IMR-90 (cell line): ENCODE measurements around the gene FXYD1. TPM values are rescaled to one million over a fixed set of nuclear protein-coding genes. Genes with fewer than 3 reads are reported as not detected.

Source experiments
- ATAC-seq: fragments of 200-7000 bp; cut with Tn5 transposase; 2 replicates; pipeline ENCODE4 v1.9.1; 2020; ENCODE audit warnings: low read depth, mild to moderate bottlenecking, moderate library complexity
- BruUV-seq: library from RNA; stranded (reverse); fragments of 400-500 nt; replicated peaks from 2 replicates; lab custom pipeline; 2021; lab: Mats Ljungman, UMichigan
- CTCF ChIA-PET: fragments of 300-600 bp; formaldehyde crosslinking; extraction: SDS; loops from one replicate; lab custom pipeline; 2021; ENCODE audit warnings: antibody characterized with exemption; lab: Yijun Ruan, JAX
- POLR2A ChIA-PET: fragments of 300-600 bp; sonication (Branson Sonifier 250); formaldehyde crosslinking; loops from one replicate; lab custom pipeline; 2022; ENCODE audit warnings: antibody characterized with exemption; ENCODE audit not compliant: unreplicated experiment; lab: Charles Lee
- DNase-seq: peaks from one replicate; pipeline ENCODE4 v3.0.0; 2013
- H2AFZ ChIP-seq: replicated peaks from 2 replicates; pipeline ENCODE3; 2013; ENCODE audit warnings: low read length, mild to moderate bottlenecking; ENCODE audit not compliant: poor library complexity
- H2AK5ac ChIP-seq: 2 replicates; pipeline ENCODE4 v1.6.1; 2013; ENCODE audit warnings: low read depth, low read length, inconsistent platforms
- H2AK9ac ChIP-seq: replicated peaks from 2 replicates; pipeline ENCODE3; 2013; ENCODE audit warnings: mild to moderate bottlenecking, low read depth, low read length, moderate library complexity; ENCODE audit not compliant: poor library complexity
- H2BK120ac ChIP-seq: 2 replicates; pipeline ENCODE4 v1.6.1; 2013; ENCODE audit warnings: low read depth, low read length, inconsistent platforms
- H2BK15ac ChIP-seq: 3 replicates; pipeline ENCODE4 v1.6.1; 2013; ENCODE audit warnings: low read depth, low read length, inconsistent platforms
- H2BK20ac ChIP-seq: 2 replicates; pipeline ENCODE4 v1.6.1; 2013; ENCODE audit warnings: low read depth, mild to moderate bottlenecking, inconsistent platforms, low read length, moderate library complexity
- H2BK5ac ChIP-seq: 2 replicates; pipeline ENCODE4 v1.6.1; 2013; ENCODE audit warnings: mild to moderate bottlenecking, low read depth, low read length, inconsistent platforms; ENCODE audit not compliant: poor library complexity, severe bottlenecking
- H3K14ac ChIP-seq: replicated peaks from 2 replicates; pipeline ENCODE4 v1.6.1; 2013; ENCODE audit warnings: low read depth, low read length, inconsistent platforms
- H3K18ac ChIP-seq: 2 replicates; pipeline ENCODE4 v1.6.1; 2013; ENCODE audit warnings: low read depth, low read length, control low read depth
- H3K23ac ChIP-seq: 2 replicates; pipeline ENCODE4 v1.6.1; 2013; ENCODE audit warnings: low read depth, low read length, inconsistent platforms
- H3K27ac ChIP-seq: 2 replicates; pipeline ENCODE4 v1.5.1; 2013; ENCODE audit warnings: mild to moderate bottlenecking, control low read depth, low read length; ENCODE audit not compliant: insufficient read depth
- H3K27me3 ChIP-seq: 2 replicates; pipeline ENCODE4 v1.6.1; 2013; ENCODE audit warnings: low read length; ENCODE audit not compliant: control insufficient read depth, insufficient read depth
- H3K36me3 ChIP-seq: 2 replicates; pipeline ENCODE4 v1.6.1; 2013; ENCODE audit warnings: low read length, mixed read lengths; ENCODE audit not compliant: control insufficient read depth, insufficient read depth
- H3K4ac ChIP-seq: 2 replicates; pipeline ENCODE4 v1.6.1; 2013; ENCODE audit warnings: low read depth, low read length, inconsistent platforms
- H3K4me1 ChIP-seq: 2 replicates; pipeline ENCODE4 v1.6.1; 2013; ENCODE audit warnings: low read length, mixed read lengths; ENCODE audit not compliant: control insufficient read depth, insufficient read depth
- H3K4me2 ChIP-seq: 2 replicates; pipeline ENCODE4 v1.6.1; 2013; ENCODE audit warnings: low read depth, mild to moderate bottlenecking, control low read depth, low read length, moderate library complexity
- H3K4me3 ChIP-seq: 2 replicates; pipeline ENCODE4 v1.5.1; 2013; ENCODE audit warnings: low read depth, mild to moderate bottlenecking, control low read depth, low read length, moderate library complexity; ENCODE audit not compliant: insufficient read depth
- H3K56ac ChIP-seq: 2 replicates; pipeline ENCODE4 v1.6.1; 2013; ENCODE audit warnings: low read length, inconsistent platforms; ENCODE audit not compliant: insufficient read depth; ENCODE audit errors: extremely low read depth
- H3K79me1 ChIP-seq, 2 experiments: 2 replicates each; pipeline ENCODE4 v1.6.1; 2013; ENCODE audit warnings: low read length in 2 of 2, inconsistent platforms in 1 of 2, low read depth in 1 of 2
- H3K9ac ChIP-seq: 2 replicates; pipeline ENCODE4 v1.6.1; 2013; ENCODE audit warnings: low read depth, low read length, control low read depth
- H3K9me1 ChIP-seq: 2 replicates; pipeline ENCODE4 v1.6.1; 2013; ENCODE audit warnings: low read length, inconsistent platforms; ENCODE audit not compliant: insufficient read depth
- H3K9me3 ChIP-seq: 2 replicates; pipeline ENCODE4 v1.6.1; 2013; ENCODE audit warnings: low read length; ENCODE audit not compliant: control insufficient read depth, insufficient read depth
- H4K20me1 ChIP-seq: 2 replicates; pipeline ENCODE4 v1.6.1; 2013; ENCODE audit warnings: low read length, inconsistent platforms; ENCODE audit not compliant: insufficient read depth
- H4K5ac ChIP-seq: 2 replicates; pipeline ENCODE4 v1.6.1; 2013; ENCODE audit warnings: mild to moderate bottlenecking, low read depth, low read length, control low read depth
- H4K8ac ChIP-seq, 2 experiments: 2 replicates each; pipeline ENCODE4 v1.6.1; 2013; ENCODE audit warnings: low read depth in 2 of 2, low read length in 2 of 2, control low read depth in 1 of 2, inconsistent platforms in 1 of 2
- H4K91ac ChIP-seq: 2 replicates; pipeline ENCODE4 v1.6.1; 2013; ENCODE audit warnings: low read depth, low read length, inconsistent platforms; ENCODE audit not compliant: insufficient read depth
- BHLHE40 ChIP-seq: fragments of 150-350 bp; IDR thresholded peaks from 2 replicates; pipeline ENCODE4 v1.6.1; 2016; ENCODE audit warnings: mild to moderate bottlenecking, low read depth, low read length
- CTCF ChIP-seq: conservative IDR thresholded peaks from 2 replicates; pipeline ENCODE4 v1.5.1; 2012; ENCODE audit warnings: mild to moderate bottlenecking, low read depth, low read length, improper control_type of control experiment
- FOS ChIP-seq: fragments of 150-350 bp; IDR thresholded peaks from 2 replicates; pipeline ENCODE4 v1.6.1; 2016; ENCODE audit warnings: low read depth, low read length
- MXI1 ChIP-seq: IDR thresholded peaks from 2 replicates; pipeline ENCODE4 v1.6.1; 2012; ENCODE audit warnings: low read depth, mild to moderate bottlenecking, low read length, moderate library complexity, borderline replicate concordance
- RCOR1 ChIP-seq: IDR thresholded peaks from 2 replicates; pipeline ENCODE4 v1.6.1; 2012; ENCODE audit warnings: mild to moderate bottlenecking, low read length, improper control_type of control experiment; ENCODE audit not compliant: insufficient replicate concordance
- WGBS, 2 experiments: methylation state at CpG; one replicate each; pipeline versions ENCODE4 v1.1.5 to v1.1.7; 2013; ENCODE audit warnings: missing lambda C conversion rate in 2 of 2; ENCODE audit not compliant: insufficient read length in 1 of 2; ENCODE audit errors: extremely low coverage in 2 of 2; 5-methylcytosine and 5-hydroxymethylcytosine counted together
- dilution Hi-C: fragments of 300-500 bp; cut with HindIII; formaldehyde crosslinking; loops from one replicate; pipeline ENCODE4 v1.14.3; 2018; ENCODE audit warnings: low sequenced_read_pairs; ENCODE audit not compliant: unreplicated experiment
- in situ Hi-C: fragments of 300-500 bp; cut with MboI; formaldehyde crosslinking; loops from 3 replicates; pipeline ENCODE4 v1.14.3; 2019; ENCODE audit warnings: low sequenced_read_pairs, inconsistent platforms, mixed read lengths
- intact Hi-C: fragments of 100-400 bp; cut with micrococcal nuclease; formaldehyde crosslinking; loops from 2 replicates; pipeline ENCODE4 v1.10.0; 2022
- polyA plus RNA-seq, 3 experiments: library from polyadenylated mRNA; depleted of rRNA; stranded (reverse); fragments of >200 nt; gene quantifications; 2 replicates each; pipeline ENCODE4 v1.2.3, GENCODE V29; 2012; ENCODE audit warnings: low replicate concordance in 1 of 3
- total RNA-seq: library from RNA; depleted of rRNA; stranded (reverse); fragments of >200 nt; gene quantifications from 2 replicates; pipeline ENCODE4 v1.2.3, GENCODE V29; 2012
- TF ChIP-seq, protein P1 (sequence below): fragments of 150-350 bp; IDR thresholded peaks from 2 replicates; pipeline ENCODE4 v1.6.1; 2016; ENCODE audit warnings: low read depth, mild to moderate bottlenecking, low read length, moderate library complexity, borderline replicate concordance

Gene FXYD1
- total and polyA plus RNA-seq, 2 of the 4 experiments (the other 2 are of a cell fraction), result 0.18 to 3.9 TPM

- TF ChIP-seq, protein P1, sequence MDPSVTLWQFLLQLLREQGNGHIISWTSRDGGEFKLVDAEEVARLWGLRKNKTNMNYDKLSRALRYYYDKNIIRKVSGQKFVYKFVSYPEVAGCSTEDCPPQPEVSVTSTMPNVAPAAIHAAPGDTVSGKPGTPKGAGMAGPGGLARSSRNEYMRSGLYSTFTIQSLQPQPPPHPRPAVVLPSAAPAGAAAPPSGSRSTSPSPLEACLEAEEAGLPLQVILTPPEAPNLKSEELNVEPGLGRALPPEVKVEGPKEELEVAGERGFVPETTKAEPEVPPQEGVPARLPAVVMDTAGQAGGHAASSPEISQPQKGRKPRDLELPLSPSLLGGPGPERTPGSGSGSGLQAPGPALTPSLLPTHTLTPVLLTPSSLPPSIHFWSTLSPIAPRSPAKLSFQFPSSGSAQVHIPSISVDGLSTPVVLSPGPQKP, result no peak
- no peak for TF ChIP-seq RCOR1
- no peak for TF ChIP-seq MXI1
Measured at GRCh38 chr19:35138305-35138892, at the start of gene FXYD1 (continued).

DNA sequence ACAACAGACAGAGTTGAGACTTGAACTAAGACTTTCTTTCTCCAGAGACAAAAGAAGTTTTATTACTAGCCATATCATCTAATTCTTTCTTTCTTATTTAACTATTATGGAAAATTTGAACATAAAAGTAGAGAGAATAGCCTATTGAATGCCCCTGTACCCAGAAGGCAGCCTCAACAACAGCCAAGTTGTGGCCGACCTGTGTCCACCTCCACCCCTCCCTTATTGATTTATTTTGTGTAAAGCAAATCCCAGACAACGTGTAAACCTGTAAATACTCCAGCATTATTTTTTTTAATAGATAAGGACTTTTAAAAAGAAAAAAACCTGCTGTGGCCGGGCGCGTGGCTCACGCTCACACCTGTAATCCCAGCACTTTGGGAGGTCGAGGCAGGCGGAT, 49.1 kb upstream of the FXYD1 start:
- CTCF ChIA-PET, result interaction anchor here (0.7 to 1.3 kb wide), 3 partner anchors 11 to 45 kb away, joined by 3 to 4 read pairs (median 3); no protein-coding TSS in a partner anchor

More for the DNA sequence above, 49.1 kb upstream of the FXYD1 start:
- H4K8ac ChIP-seq, result no peak overlapping the region
- no peak overlapping the region for H2AFZ ChIP-seq
- H2BK15ac ChIP-seq, result no peak overlapping the region
- intact Hi-C loops (no loop called here), dilution Hi-C loops (no loop called here), in situ Hi-C loops (no loop called here)
- H3K56ac ChIP-seq, result no peak overlapping the region
- no peaks in the 10 kb centered on the region for H3K9me3 ChIP-seq
- no peak overlapping the region for H2AK9ac ChIP-seq
- no peak overlapping the region for H2AK5ac ChIP-seq
- H3K27ac ChIP-seq, result no peak overlapping the region
- no peak overlapping the region for H4K91ac ChIP-seq
- POLR2A ChIA-PET, result no interaction called here
- H3K79me1 ChIP-seq, result no peaks in the 10 kb centered on the region
- WGBS, 2 experiments, result no CpG with 5 or more reads among the region's 8 CpGs
- no peaks in the 10 kb centered on the region for H3K36me3 ChIP-seq
- ATAC-seq (no peak), DNase-seq (no peak)
- H3K14ac ChIP-seq, result no peak overlapping the region
- no peak overlapping the region for H3K4ac ChIP-seq
- no peak overlapping the region for H2BK5ac ChIP-seq
- no peak overlapping the region for H3K9ac ChIP-seq
- H3K4me2 ChIP-seq, result no peak overlapping the region
- H2BK120ac ChIP-seq, result no peak overlapping the region
- no peaks in the 10 kb centered on the region for H4K20me1 ChIP-seq
- peaks cover 7% of the 10 kb centered on the region for H3K9me1 ChIP-seq
- no peak overlapping the region for H3K18ac ChIP-seq
- H2BK20ac ChIP-seq, result no peak overlapping the region; the same call in 1 of the 2 replicates
- H3K27me3 ChIP-seq, result peaks cover 3% of the 10 kb centered on the region; the same call in 1 of the 2 replicates
- H3K4me1 ChIP-seq, result peaks cover 3% of the 10 kb centered on the region
- no TSS peak for BruUV-seq
- TF ChIP-seq BHLHE40 (no peak), RCOR1 (no peak), FOS (no peak), CTCF (no peak)
- no peak overlapping the region for H3K4me3 ChIP-seq
- no peak overlapping the region for H3K23ac ChIP-seq
- H4K5ac ChIP-seq, result no peak overlapping the region
